Measurements from ENCODE around the gene STARD7. TPM values are rescaled to one million over a fixed set of nuclear protein-coding genes. Genes with fewer than 3 reads are reported as not detected.
A peak's percentile ranks its signal among the peaks of the same experiment; 100 is the strongest.

Gene STARD7
- total and polyA plus RNA-seq, 10 of the 15 experiments (the other 5 are each of a cell fraction or from before 2014, with no cell fraction given): 85.4 to 237 (median 153) TPM

- TF ChIP-seq POU2F2 (IDR thresholded peaks at IDR 0.05; ENCODE audit: borderline replicate concordance, low read depth, low read length) (peak; percentile 69; the same call in 1 of the 3 replicates), RELA (IDR thresholded peaks at IDR 0.05; ENCODE audit: borderline replicate concordance, partially characterized antibody) (peak; percentile 21), SMC3 (IDR thresholded peaks at IDR 0.05; ENCODE audit: borderline replicate concordance, low read length) (no peak), HSF1 (IDR thresholded peaks at IDR 0.05; ENCODE audit: low read depth, low read length) (no peak), CHD2 (IDR thresholded peaks at IDR 0.05; ENCODE audit: borderline replicate concordance, low read depth, low read length) (no peak), BACH1 (IDR thresholded peaks at IDR 0.05; ENCODE audit: borderline replicate concordance) (no peak; the same call in 1 of the 2 replicates), GATAD2B (conservative IDR thresholded peaks at IDR 0.05; ENCODE audit: low read depth) (no peak), YY1 (IDR thresholded peaks at IDR 0.05; ENCODE audit: low read depth, low read length) (no peak), REST (IDR thresholded peaks at IDR 0.05; ENCODE audit: low read depth, low read length) (no peak), MTA2 (IDR thresholded peaks at IDR 0.05; ENCODE audit: low read depth) (no peak), ZBTB33 (IDR thresholded peaks at IDR 0.05) (no peak), MEF2B (IDR thresholded peaks at IDR 0.05; ENCODE audit: partially characterized antibody, poor library complexity, severe bottlenecking) (no peak), IRF4 (IDR thresholded peaks at IDR 0.05; ENCODE audit: low read depth, low read length) (no peak), CBX3 (IDR thresholded peaks at IDR 0.05; ENCODE audit: borderline replicate concordance, low read depth) (no peak), ZNF384 (IDR thresholded peaks at IDR 0.05; ENCODE audit: borderline replicate concordance, low read depth, low read length) (no peak), SIX5 (IDR thresholded peaks at IDR 0.05; ENCODE audit: low read depth, low read length, severe bottlenecking) (no peak)
- TF ChIP-seq, protein P1, sequence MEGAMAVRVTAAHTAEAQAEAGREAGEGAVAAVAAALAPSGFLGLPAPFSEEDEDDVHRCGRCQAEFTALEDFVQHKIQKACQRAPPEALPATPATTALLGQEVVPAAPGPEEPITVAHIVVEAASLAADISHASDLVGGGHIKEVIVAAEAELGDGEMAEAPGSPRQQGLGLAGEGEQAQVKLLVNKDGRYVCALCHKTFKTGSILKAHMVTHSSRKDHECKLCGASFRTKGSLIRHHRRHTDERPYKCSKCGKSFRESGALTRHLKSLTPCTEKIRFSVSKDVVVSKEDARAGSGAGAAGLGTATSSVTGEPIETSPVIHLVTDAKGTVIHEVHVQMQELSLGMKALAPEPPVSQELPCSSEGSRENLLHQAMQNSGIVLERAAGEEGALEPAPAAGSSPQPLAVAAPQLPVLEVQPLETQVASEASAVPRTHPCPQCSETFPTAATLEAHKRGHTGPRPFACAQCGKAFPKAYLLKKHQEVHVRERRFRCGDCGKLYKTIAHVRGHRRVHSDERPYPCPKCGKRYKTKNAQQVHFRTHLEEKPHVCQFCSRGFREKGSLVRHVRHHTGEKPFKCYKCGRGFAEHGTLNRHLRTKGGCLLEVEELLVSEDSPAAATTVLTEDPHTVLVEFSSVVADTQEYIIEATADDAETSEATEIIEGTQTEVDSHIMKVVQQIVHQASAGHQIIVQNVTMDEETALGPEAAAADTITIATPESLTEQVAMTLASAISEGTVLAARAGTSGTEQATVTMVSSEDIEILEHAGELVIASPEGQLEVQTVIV (IDR thresholded peaks at IDR 0.05; ENCODE audit: borderline replicate concordance, partially characterized antibody): no peak
Measured at GRCh38 chr2:96143231-96143847, 65.3 kb downstream of the STARD7 start (continued).

All from GM12878 (cell line).